Liver (tissue), 1 donor: ENCODE data around the gene ALDH2.

Experiments
- MAX ChIP-seq: IDR thresholded peaks from 2 replicates; pipeline ENCODE4 v1.6.1; 2016; ENCODE audit warnings: antibody characterized with exemption
- YY1 ChIP-seq: IDR thresholded peaks from 2 replicates; pipeline ENCODE4 v1.6.1; 2016; ENCODE audit warnings: antibody characterized with exemption, mild to moderate bottlenecking

GRCh38 chr12:111823891-111824290 lies 57.2 kb downstream of the ALDH2 start:
- TF ChIP-seq MAX (no peak), YY1 (no peak)
